CD8-positive, alpha-beta memory T cell (primary cell): Measurements from ENCODE around the gene FBRSL1. TPM values are rescaled to one million over a fixed set of nuclear protein-coding genes. Genes with fewer than 3 reads are reported as not detected.
A peak's percentile ranks its signal among the peaks of the same experiment; 100 is the strongest.

ENCODE experiments used
- CTCF ChIA-PET: fragments of 350-600 bp; sonication (Branson Sonifier 250); formaldehyde crosslinking; loops from one replicate; lab custom pipeline; 2021; ENCODE audit warnings: antibody characterized with exemption; lab: Charles Lee
- POLR2A ChIA-PET: fragments of 350-600 bp; sonication (Branson Sonifier 250); formaldehyde crosslinking; loops from one replicate; lab custom pipeline; 2021; ENCODE audit warnings: antibody characterized with exemption; lab: Charles Lee
- DNase-seq, 5 donors: peaks; one replicate each; pipeline versions ENCODE4 v3.0.0 to v3.0.0-alpha.2; 2020 to 2022; ENCODE audit warnings: mixed read lengths in 1 of 5
- H3K27ac ChIP-seq: one replicate; pipeline ENCODE4 v1.7.0; 2013; ENCODE audit warnings: low read depth, mild to moderate bottlenecking, low read length, moderate library complexity
- H3K27me3 ChIP-seq: 2 replicates; pipeline ENCODE4 v1.7.0; 2013; ENCODE audit warnings: low read length, mild to moderate bottlenecking; ENCODE audit not compliant: insufficient read depth, poor library complexity, severe bottlenecking
- H3K36me3 ChIP-seq: 2 replicates; pipeline ENCODE4 v1.7.0; 2013; ENCODE audit warnings: mild to moderate bottlenecking, low read length, moderate library complexity; ENCODE audit not compliant: insufficient read depth
- H3K4me1 ChIP-seq: 2 replicates; pipeline ENCODE4 v1.7.0; 2013; ENCODE audit warnings: mild to moderate bottlenecking, low read length, moderate library complexity; ENCODE audit not compliant: insufficient read depth
- H3K4me3 ChIP-seq: 2 replicates; pipeline ENCODE4 v1.7.0; 2013; ENCODE audit warnings: mild to moderate bottlenecking, low read length
- H3K9me3 ChIP-seq: 2 replicates; pipeline ENCODE4 v1.7.0; 2013; ENCODE audit warnings: mild to moderate bottlenecking, low read length
- H3K27ac Mint-ChIP-seq, 8 donors: one replicate each; pipeline ENCODE4 v1.8.0; 2020 to 2021; ENCODE audit warnings: mixed read lengths in 8 of 8, mild to moderate bottlenecking in 6 of 8, inconsistent platforms in 3 of 8, moderate library complexity in 3 of 8
- H3K27me3 Mint-ChIP-seq, 2 donors: one replicate each; pipeline ENCODE4 v1.8.0; 2020 to 2021; ENCODE audit warnings: mixed read lengths in 2 of 2, mild to moderate bottlenecking in 1 of 2, moderate library complexity in 1 of 2
- H3K36me3 Mint-ChIP-seq, 3 donors: one replicate each; pipeline ENCODE4 v1.8.0; 2020 to 2021; ENCODE audit warnings: mixed read lengths in 3 of 3, inconsistent platforms in 1 of 3, mild to moderate bottlenecking in 1 of 3
- H3K4me1 Mint-ChIP-seq, 3 donors: one replicate each; pipeline ENCODE4 v1.8.0; 2020 to 2021; ENCODE audit warnings: mixed read lengths in 3 of 3, inconsistent platforms in 1 of 3, mild to moderate bottlenecking in 1 of 3
- H3K4me3 Mint-ChIP-seq, 7 donors: one replicate each; pipeline ENCODE4 v1.8.0; 2020 to 2021; ENCODE audit warnings: mixed read lengths in 7 of 7, mild to moderate bottlenecking in 6 of 7, moderate library complexity in 4 of 7, inconsistent platforms in 2 of 7
- H3K9me3 Mint-ChIP-seq, 5 donors: one replicate each; pipeline ENCODE4 v1.8.0; 2020 to 2022; ENCODE audit warnings: mixed read lengths in 5 of 5, mild to moderate bottlenecking in 3 of 5, moderate library complexity in 2 of 5, inconsistent platforms in 1 of 5
- polyA plus RNA-seq: library from polyadenylated mRNA; unstranded; fragments of 300-500 nt; fragmentation: Illumina TruSeq; gene quantifications from one replicate; pipeline ENCODE4 v1.2.3, GENCODE V29; 2021
- total RNA-seq, 2 experiments: library from RNA; stranded (reverse); gene quantifications; one replicate each; pipeline ENCODE4 v1.2.3, GENCODE V29; 2021

Gene FBRSL1
- total and polyA plus RNA-seq, 3 experiments from 2014 or later: 1.4 to 62.1 (median 58.1) TPM

DNA sequence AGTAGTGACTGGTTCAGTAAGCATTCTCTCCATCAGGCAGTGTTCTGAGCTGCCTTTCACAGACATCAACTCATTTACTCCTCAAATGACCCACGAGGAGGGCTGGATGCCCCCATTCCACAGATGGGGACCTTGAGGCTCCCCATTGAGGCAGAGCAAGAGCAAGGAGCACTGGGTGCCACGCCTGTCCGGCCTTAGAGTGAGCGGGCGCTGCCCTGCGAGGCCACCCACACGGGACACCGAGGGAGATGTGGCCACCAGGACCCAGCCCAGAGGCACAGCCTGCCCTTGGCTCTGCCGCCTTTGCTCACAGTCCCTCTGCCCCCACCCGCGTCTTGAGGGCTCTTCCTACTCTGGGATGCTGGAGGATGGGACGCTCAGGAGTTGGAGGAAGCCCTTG is 3.0 kb downstream of the FBRSL1 start:
- no peak for DNase-seq
- H3K27me3 Mint-ChIP-seq: peaks cover 0 to 1% of the 10 kb centered on the region in 2 donors
- peak overlapping the region; percentile 19 to 95 (median 76) for H3K27ac Mint-ChIP-seq
- H3K4me3 ChIP-seq: no peak overlapping the region
- ChIA-PET CTCF (interaction anchor here (1.2 to 1.5 kb wide), 2 partner anchors 30 to 63 kb away, joined by 3 to 6 read pairs; no protein-coding TSS in a partner anchor), POLR2A (no interaction called here)
- H3K4me1 ChIP-seq: peaks cover 70% of the 10 kb centered on the region
- H3K9me3 Mint-ChIP-seq: no peaks in the 10 kb centered on the region
- no peak overlapping the region for H3K27ac ChIP-seq
- H3K27me3 ChIP-seq: no peaks in the 10 kb centered on the region
- H3K4me1 Mint-ChIP-seq: peaks cover 54 to 78% (median 60%) of the 10 kb centered on the region in 3 donors
- H3K9me3 ChIP-seq: no peaks in the 10 kb centered on the region
- peak overlapping the region; percentile 80 to 93 (median 81) for H3K4me3 Mint-ChIP-seq
- H3K36me3 Mint-ChIP-seq: peaks cover 0 to 21% (median 0%) of the 10 kb centered on the region in 3 donors
- no peaks in the 10 kb centered on the region for H3K36me3 ChIP-seq

GRCh38 chr12:132493482-132494178 is 3.7 kb downstream of the FBRSL1 start:
- no peak overlapping the region for H3K27ac ChIP-seq
- H3K4me1 ChIP-seq: peaks cover 67% of the 10 kb centered on the region
- no peak for DNase-seq
- H3K9me3 ChIP-seq: no peaks in the 10 kb centered on the region
- Mint-ChIP-seq H3K36me3 (peaks cover 0 to 21% (median 0%) of the 10 kb centered on the region in 3 donors), H3K9me3 (no peaks in the 10 kb centered on the region), H3K4me1 (peaks cover 49 to 77% (median 54%) of the 10 kb centered on the region in 3 donors), H3K4me3 (peak overlapping the region in 6 of 7 donors; percentile 5 to 87 (median 78)), H3K27ac (peak overlapping the region in 5 of 8 donors; percentile 19 to 95 (median 55)), H3K27me3 (peaks cover 0 to 1% of the 10 kb centered on the region in 2 donors)
- H3K4me3 ChIP-seq: no peak overlapping the region
- ChIA-PET POLR2A (no interaction called here), CTCF (no interaction called here)
- H3K36me3 ChIP-seq: no peaks in the 10 kb centered on the region
- H3K27me3 ChIP-seq: no peaks in the 10 kb centered on the region

DNA sequence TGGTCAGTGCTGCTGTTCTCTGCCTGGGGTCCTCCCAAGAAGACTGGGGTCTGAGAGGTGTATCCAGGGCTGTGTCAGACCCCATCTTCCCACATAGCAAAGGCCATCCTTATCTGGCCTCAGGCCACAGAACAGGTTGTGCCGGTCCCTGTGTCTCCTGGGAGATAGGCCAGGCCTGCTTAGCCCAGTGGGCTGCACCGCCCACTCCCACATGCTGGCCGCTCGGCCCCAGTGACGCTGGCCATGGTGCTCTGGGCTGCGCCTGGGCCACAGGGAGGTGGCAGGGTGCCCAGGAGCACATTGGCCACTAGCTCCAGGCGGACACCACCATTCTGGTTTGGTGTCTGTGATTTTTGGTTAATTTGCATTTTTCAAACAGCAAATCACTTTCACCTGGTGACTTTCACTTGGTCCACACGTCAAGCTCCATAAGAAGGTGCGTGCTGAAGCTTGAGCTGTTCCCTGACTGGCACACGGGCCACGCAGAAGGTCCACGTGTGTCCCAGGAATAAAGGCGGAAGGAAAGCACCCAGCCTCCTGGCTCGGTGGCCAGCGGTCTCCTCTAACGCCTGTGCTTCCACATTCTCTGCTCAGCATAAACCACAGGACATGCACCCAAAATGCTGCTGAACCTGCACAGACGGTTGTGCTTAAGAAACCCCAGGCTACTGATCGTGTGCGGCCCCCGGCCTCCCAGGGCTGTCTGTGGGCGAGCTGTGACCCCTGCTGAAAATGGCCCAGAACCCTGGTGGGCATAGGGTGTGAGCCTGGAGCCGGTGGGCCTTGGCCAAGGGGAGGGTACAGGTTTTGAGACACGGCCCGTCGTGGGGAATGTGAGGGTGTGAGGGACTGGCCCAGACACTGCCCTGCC is 4.6 kb downstream of the FBRSL1 start:
- Histone ChIP-seq H3K4me1 (peaks cover 66% of the 10 kb centered on the region), H3K9me3 (no peaks in the 10 kb centered on the region), H3K27me3 (no peaks in the 10 kb centered on the region), H3K27ac (no peak overlapping the region), H3K36me3 (no peaks in the 10 kb centered on the region), H3K4me3 (no peak overlapping the region)
- peaks cover 0 to 1% of the 10 kb centered on the region in 2 donors for H3K27me3 Mint-ChIP-seq
- ChIA-PET POLR2A (no interaction called here), CTCF (no interaction called here)
- peak overlapping the region in 5 of 8 donors; percentile 55 to 88 (median 81) for H3K27ac Mint-ChIP-seq
- peak overlapping the region in 4 of 7 donors; percentile 44 to 81 (median 56) for H3K4me3 Mint-ChIP-seq
- H3K9me3 Mint-ChIP-seq: no peaks in the 10 kb centered on the region
- peaks cover 0 to 21% (median 0%) of the 10 kb centered on the region in 3 donors for H3K36me3 Mint-ChIP-seq
- H3K4me1 Mint-ChIP-seq: peaks cover 48 to 82% (median 52%) of the 10 kb centered on the region in 3 donors
- DNase-seq: no peak

GRCh38 chr12:132495165-132495544 is 5.2 kb downstream of the FBRSL1 start:
- Mint-ChIP-seq H3K27ac (peak overlapping the region in 2 of 8 donors; percentile 27 to 88), H3K4me3 (peak overlapping the region in 2 of 7 donors; percentile 11 to 44), H3K27me3 (peaks cover 0 to 1% of the 10 kb centered on the region in 2 donors), H3K4me1 (peaks cover 51 to 88% (median 55%) of the 10 kb centered on the region in 3 donors), H3K9me3 (no peaks in the 10 kb centered on the region), H3K36me3 (peaks cover 0 to 21% (median 0%) of the 10 kb centered on the region in 3 donors)
- Histone ChIP-seq H3K4me3 (no peak overlapping the region), H3K9me3 (no peaks in the 10 kb centered on the region), H3K27me3 (no peaks in the 10 kb centered on the region), H3K27ac (no peak overlapping the region), H3K4me1 (peaks cover 72% of the 10 kb centered on the region), H3K36me3 (no peaks in the 10 kb centered on the region)
- no peak for DNase-seq
- ChIA-PET POLR2A (no interaction called here), CTCF (no interaction called here)

- H3K36me3 Mint-ChIP-seq: peaks cover 0 to 21% (median 0%) of the 10 kb centered on the region in 3 donors
- H3K9me3 Mint-ChIP-seq: no peaks in the 10 kb centered on the region
- ChIA-PET CTCF (no interaction called here), POLR2A (no interaction called here)
- peaks cover 0 to 1% of the 10 kb centered on the region in 2 donors for H3K27me3 Mint-ChIP-seq
- no peaks in the 10 kb centered on the region for H3K9me3 ChIP-seq
- H3K27me3 ChIP-seq: no peaks in the 10 kb centered on the region
- H3K4me3 Mint-ChIP-seq: peak overlapping the region in 3 of 7 donors; percentile 47 to 84 (median 78)
- H3K36me3 ChIP-seq: no peaks in the 10 kb centered on the region
- H3K4me3 ChIP-seq: no peak overlapping the region
- no peak for DNase-seq
- peak overlapping the region in 1 of 8 donors; percentile 69 for H3K27ac Mint-ChIP-seq
- peaks cover 56 to 94% (median 59%) of the 10 kb centered on the region in 3 donors for H3K4me1 Mint-ChIP-seq
- peaks cover 73% of the 10 kb centered on the region for H3K4me1 ChIP-seq
- H3K27ac ChIP-seq: no peak overlapping the region
Observed at GRCh38 chr12:132495629-132496357, 5.8 kb downstream of the FBRSL1 start.

DNA sequence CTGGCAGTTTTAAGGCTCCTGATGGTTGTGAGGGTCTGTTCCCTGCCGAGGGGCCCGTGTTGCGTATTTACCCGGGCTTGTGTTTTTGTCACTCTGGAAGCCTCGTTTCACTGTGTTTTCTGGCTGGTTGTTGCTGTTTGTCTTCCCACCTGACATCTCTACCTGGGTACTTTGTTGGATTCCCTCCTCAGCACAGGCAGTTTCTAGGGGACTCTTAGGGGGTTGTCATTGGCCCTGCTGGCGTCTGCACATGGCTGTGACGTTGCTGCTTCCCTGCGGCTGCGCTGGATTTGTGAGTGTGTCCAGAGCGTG is 6.4 kb downstream of the FBRSL1 start:
- peaks cover 0 to 1% of the 10 kb centered on the region in 2 donors for H3K27me3 Mint-ChIP-seq
- no peak for DNase-seq
- H3K4me1 ChIP-seq: peaks cover 73% of the 10 kb centered on the region
- H3K4me3 Mint-ChIP-seq: peak overlapping the region in 3 of 7 donors; percentile 47 to 84 (median 78)
- peaks cover 53 to 96% (median 55%) of the 10 kb centered on the region in 3 donors for H3K4me1 Mint-ChIP-seq
- H3K36me3 Mint-ChIP-seq: peaks cover 0 to 17% (median 0%) of the 10 kb centered on the region in 3 donors
- peak overlapping the region in 1 of 8 donors; percentile 69 for H3K27ac Mint-ChIP-seq
- H3K36me3 ChIP-seq: no peaks in the 10 kb centered on the region
- H3K4me3 ChIP-seq: no peak overlapping the region
- H3K9me3 ChIP-seq: no peaks in the 10 kb centered on the region
- H3K27ac ChIP-seq: no peak overlapping the region
- ChIA-PET CTCF (no interaction called here), POLR2A (no interaction called here)
- H3K27me3 ChIP-seq: no peaks in the 10 kb centered on the region
- H3K9me3 Mint-ChIP-seq: no peaks in the 10 kb centered on the region

- CTCF ChIA-PET: no interaction called here
- Histone ChIP-seq H3K4me1 (peaks cover 73% of the 10 kb centered on the region), H3K9me3 (no peaks in the 10 kb centered on the region), H3K36me3 (no peaks in the 10 kb centered on the region), H3K4me3 (no peak overlapping the region), H3K27me3 (no peaks in the 10 kb centered on the region), H3K27ac (no peak overlapping the region)
- POLR2A ChIA-PET: no interaction called here
- H3K9me3 Mint-ChIP-seq: no peaks in the 10 kb centered on the region
- peaks cover 0 to 16% (median 0%) of the 10 kb centered on the region in 3 donors for H3K36me3 Mint-ChIP-seq
- no peak for DNase-seq
- H3K27me3 Mint-ChIP-seq: peaks cover 0 to 1% of the 10 kb centered on the region in 2 donors
- H3K4me1 Mint-ChIP-seq: peaks cover 49 to 95% (median 53%) of the 10 kb centered on the region in 3 donors
- peak overlapping the region in 4 of 7 donors; percentile 6 to 84 (median 30) for H3K4me3 Mint-ChIP-seq
- H3K27ac Mint-ChIP-seq: peak overlapping the region in 2 of 8 donors; percentile 44 to 62
Observed at GRCh38 chr12:132496710-132497109, 6.8 kb downstream of the FBRSL1 start.
